HEK293T (cell line): ENCODE data around the gene FFAR3.

Source experiments
- FOXA1 ChIP-seq: fragments of 450-650 bp; IDR thresholded peaks from 2 replicates; pipeline ENCODE4 v1.6.1; 2016; ENCODE audit warnings: mild to moderate bottlenecking
- FOXM1 ChIP-seq: fragments of 450-650 bp; IDR thresholded peaks from 2 replicates; pipeline ENCODE4 v1.6.1; 2017; ENCODE audit warnings: mild to moderate bottlenecking, borderline replicate concordance
- SP1 ChIP-seq: fragments of 450-650 bp; IDR thresholded peaks from 2 replicates; pipeline ENCODE4 v1.6.1; 2017

DNA sequence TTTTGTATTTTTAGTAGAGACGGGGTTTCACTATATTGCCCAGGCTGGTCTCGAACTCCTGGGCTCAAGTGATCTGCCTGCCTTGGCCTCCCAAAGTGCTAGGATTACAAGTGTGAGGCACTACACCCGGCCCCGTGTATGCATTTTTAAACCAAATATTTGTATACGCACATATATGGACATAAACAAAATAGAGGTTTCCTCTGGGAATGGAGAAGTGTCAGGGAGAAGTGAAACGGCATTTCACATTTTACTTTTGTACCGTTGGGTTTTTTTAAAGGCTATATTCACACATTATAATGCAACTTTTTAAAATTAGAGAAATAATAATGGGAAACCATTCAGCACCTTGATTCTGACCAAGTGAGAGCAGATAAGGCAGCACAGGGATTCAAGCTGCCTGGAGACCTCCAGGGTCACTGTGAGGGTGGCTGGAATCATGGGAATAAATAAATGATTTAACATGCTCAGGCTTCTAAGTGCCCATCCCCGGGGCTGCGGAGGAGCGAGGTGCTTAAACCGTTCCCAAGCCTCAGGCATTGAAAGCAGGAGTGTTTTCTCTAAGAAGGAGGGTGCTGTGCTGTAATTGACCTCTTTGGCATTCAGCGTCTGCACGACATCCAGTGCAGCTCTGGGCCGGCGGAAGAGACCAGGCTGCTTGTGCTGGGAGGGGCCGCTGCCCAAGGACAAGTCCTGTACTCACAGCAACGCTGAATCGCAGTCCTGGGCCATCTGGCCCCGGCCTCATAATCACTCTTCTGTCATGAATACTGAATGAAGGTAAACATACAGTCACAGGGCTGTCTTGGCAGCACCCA lies 37.3 kb downstream of the FFAR3 start:
- TF ChIP-seq FOXA1 (no peak), FOXM1 (no peak), SP1 (no peak)
